ENCODE data around the gene PTPRG.
"Not testable (repeated sequence)": the region's sequence is repeated elsewhere in the genome, so short reads cannot be mapped to it uniquely, and the experiment has no call there.

DNA sequence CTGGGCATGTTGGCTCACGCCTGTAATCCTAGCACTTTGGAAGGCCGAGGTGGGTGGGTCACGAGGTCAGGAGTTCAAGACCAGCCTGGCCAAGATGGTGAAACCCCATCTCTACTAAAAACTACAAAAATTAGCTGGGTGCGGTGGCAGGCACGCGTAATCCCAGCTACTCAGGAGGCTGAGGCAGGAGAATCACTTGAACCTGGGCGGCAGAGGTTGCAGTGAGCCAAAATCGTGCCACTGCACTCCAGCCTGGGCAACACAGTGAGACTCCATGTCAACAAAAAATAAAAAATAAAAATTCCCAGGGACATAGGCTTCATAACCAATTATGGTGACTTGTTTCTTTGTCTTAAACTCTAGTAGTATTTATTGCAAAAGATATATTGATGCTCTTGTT is 155.3 kb downstream of the PTPRG start:
- TF ChIP-seq CTCF, POLR2A (IDR thresholded peaks at IDR 0.05): not testable (repeated sequence)

All from adrenal gland (tissue), 5 donors.